ENCODE measurements around the gene ARID1B.

ARID1B gene

GRCh38 chr6:156828280-156828703 is 51.1 kb downstream of the ARID1B start:
- DNase-seq = no peak

GRCh38 chr6:156830126-156830525 is 52.9 kb downstream of the ARID1B start:
- DNase-seq = no peak

- DNase-seq = peak; percentile 21
Measured at GRCh38 chr6:156832231-156832647, 55.1 kb downstream of the ARID1B start.

- no peak for DNase-seq
Measured at GRCh38 chr6:156832669-156833068, 55.5 kb downstream of the ARID1B start.

GRCh38 chr6:156833755-156834154 is 56.6 kb downstream of the ARID1B start:
- DNase-seq = no peak

GRCh38 chr6:156839129-156839528 is 62.0 kb downstream of the ARID1B start:
- no peak for DNase-seq

- DNase-seq = no peak
Measured at GRCh38 chr6:156839591-156840001, 62.4 kb downstream of the ARID1B start.

GRCh38 chr6:156840136-156840535 is 63.0 kb downstream of the ARID1B start:
- no peak for DNase-seq

- no peak for DNase-seq
Measured at GRCh38 chr6:156840606-156841005, 63.4 kb downstream of the ARID1B start.

GRCh38 chr6:156841508-156841907 is 64.3 kb downstream of the ARID1B start:
- DNase-seq = no peak

- no peak for DNase-seq
Measured at GRCh38 chr6:156842598-156843250, 65.5 kb downstream of the ARID1B start.

GRCh38 chr6:156844089-156844488 is 66.9 kb downstream of the ARID1B start:
- no peak for DNase-seq

- DNase-seq = no peak
Measured at GRCh38 chr6:156845454-156846155, 68.4 kb downstream of the ARID1B start.

- DNase-seq = no peak
Measured at GRCh38 chr6:156846845-156847599, 69.8 kb downstream of the ARID1B start.

GRCh38 chr6:156848123-156848522 is 70.9 kb downstream of the ARID1B start:
- DNase-seq = no peak

GRCh38 chr6:156848533-156848932 is 71.4 kb downstream of the ARID1B start:
- no peak for DNase-seq

- DNase-seq = no peak
Measured at GRCh38 chr6:156849806-156850205, 72.6 kb downstream of the ARID1B start.

- DNase-seq = no peak
Measured at GRCh38 chr6:156850353-156850752, 73.2 kb downstream of the ARID1B start.

GRCh38 chr6:156851454-156851921 is 74.3 kb downstream of the ARID1B start:
- no peak for DNase-seq

- no peak for DNase-seq
Measured at GRCh38 chr6:156852147-156852857, 75.1 kb downstream of the ARID1B start.

GRCh38 chr6:156852858-156853216 is 75.7 kb downstream of the ARID1B start:
- DNase-seq = no peak

GRCh38 chr6:156853733-156854132 is 76.6 kb downstream of the ARID1B start:
- no peak for DNase-seq

Measured in CD4-positive, alpha-beta T cell treated with Interleukin-10 for 1 hour (primary cell).